Transverse colon (tissue), 4 donors: Measurements from ENCODE around the gene TSPAN5. TPM values are rescaled to one million over a fixed set of nuclear protein-coding genes. Genes with fewer than 3 reads are reported as not detected.

Experiments
- DNase-seq: peaks from one replicate; pipeline ENCODE4 v3.0.0-alpha.2; 2019
- H3K27ac ChIP-seq, 4 donors: fragments of 200-600 bp; sonication (generic); 2 replicates each; pipeline ENCODE4 v1.5.1; 2016 to 2018; ENCODE audit warnings: inconsistent platforms in 4 of 4
- H3K27me3 ChIP-seq: fragments of 200-600 bp; sonication (generic); 2 replicates; pipeline ENCODE4 v1.5.1; 2017; ENCODE audit warnings: inconsistent platforms
- H3K36me3 ChIP-seq, 4 donors: fragments of 200-600 bp; sonication (generic); 2 replicates each; pipeline ENCODE4 v1.5.1; 2017 to 2019; ENCODE audit warnings: inconsistent platforms in 4 of 4
- H3K4me1 ChIP-seq, 4 donors: fragments of 200-600 bp; sonication (generic); 2 replicates each; pipeline ENCODE4 v1.5.1; 2017 to 2020; ENCODE audit warnings: inconsistent platforms in 4 of 4
- H3K4me3 ChIP-seq, 4 donors: fragments of 200-600 bp; sonication (generic); 1 replicate in 1 of 4; 2 replicates in 3 of 4; pipeline versions ENCODE4 v1.5.1 to v1.6.1; 2017 to 2019; ENCODE audit warnings: inconsistent platforms in 4 of 4
- H3K9me3 ChIP-seq, 2 donors: fragments of 200-600 bp; sonication (generic); 2 replicates each; pipeline ENCODE4 v1.5.1; 2017 to 2019; ENCODE audit warnings: inconsistent platforms in 2 of 2
- CTCF ChIP-seq, 5 experiments: fragments of 200-600 bp in 3 of 5; fragments of 450-650 bp in 2 of 5; sonication (generic) in 3 of 5; IDR thresholded peaks; 1 replicate in 2 of 5; 2 replicates in 3 of 5; pipeline ENCODE4 v1.5.1; 2016 to 2017; ENCODE audit warnings: antibody characterized with exemption in 5 of 5, inconsistent platforms in 3 of 5, mild to moderate bottlenecking in 2 of 5, moderate library complexity in 1 of 5
- EP300 ChIP-seq: sonication (generic); formaldehyde crosslinking; IDR thresholded peaks from one replicate; pipeline ENCODE4 v1.6.1; 2017; ENCODE audit warnings: antibody characterized with exemption, low read depth
- POLR2A ChIP-seq: fragments of 450-650 bp; IDR thresholded peaks from one replicate; pipeline ENCODE4 v1.6.1; 2016; ENCODE audit warnings: antibody characterized with exemption, mild to moderate bottlenecking, moderate library complexity
- POLR2AphosphoS5 ChIP-seq, 3 donors: sonication (generic); formaldehyde crosslinking; IDR thresholded peaks; one replicate each; pipeline ENCODE4 v1.6.1; 2016; ENCODE audit warnings: antibody characterized with exemption in 3 of 3
- WGBS, 2 donors: methylation state at CpG; one replicate each; pipeline ENCODE4 v1.1.5; 2018; ENCODE audit warnings: low coverage in 1 of 2; 5-methylcytosine and 5-hydroxymethylcytosine counted together
- in situ Hi-C, 4 donors: fragments of 200-750 bp; cut with MboI; loops; one replicate each; pipeline versions ENCODE4 v1.15.0 to v1.15.1; 2017; ENCODE audit warnings: low sequenced_read_pairs in 3 of 4, low pct_ligation_motif_present in 1 of 4, low pct_unique_long_range_greater_than_20kb in 1 of 4
- intact Hi-C: fragments of 100-400 bp; cut with DNase I; formaldehyde crosslinking; loops from one replicate; pipeline ENCODE4 v1.15.1; 2023; ENCODE audit warnings: low total_unique reads
- total RNA-seq, 4 donors: library from RNA; depleted of rRNA; stranded (reverse); fragments of >200 nt; gene quantifications; one replicate each; pipeline ENCODE4 v1.1.0, GENCODE V29; 2016

TSPAN5 gene
- total RNA-seq, 4 donors from 2014 or later: 1.1 to 9.6 (median 4.4) TPM

- Histone ChIP-seq H3K27me3 (no peaks in the 10 kb centered on the region), H3K4me1 (peaks cover 0 to 11% (median 2%) of the 10 kb centered on the region in 4 donors), H3K27ac (no peak overlapping the region), H3K36me3 (no peaks in the 10 kb centered on the region), H3K4me3 (no peak overlapping the region), H3K9me3 (no peaks in the 10 kb centered on the region)
- 28 to 49% methylated on average over 2 of the region's 2 CpGs for WGBS, 2 donors
- DNase-seq: no peak
- intact Hi-C loops: no loop called here
- no peak for TF ChIP-seq POLR2A
- in situ Hi-C loops: no loop called here
Measured at GRCh38 chr4:98619180-98619579, 39.2 kb downstream of the TSPAN5 start.

- H3K4me3 ChIP-seq: no peak overlapping the region
- intact Hi-C loops: no loop called here
Measured at GRCh38 chr4:98618680-98619079, 39.7 kb downstream of the TSPAN5 start.

GRCh38 chr4:98617358-98618047, 40.9 kb downstream of the TSPAN5 start:
- no peaks in the 10 kb centered on the region for H3K36me3 ChIP-seq
- H3K27me3 ChIP-seq: no peaks in the 10 kb centered on the region
- intact Hi-C loops: no loop called here
- H3K27ac ChIP-seq: no peak overlapping the region
- TF ChIP-seq POLR2AphosphoS5 (IDR thresholded peaks at IDR 0.05): no peak
- no peak for TF ChIP-seq POLR2A
- no peak for TF ChIP-seq CTCF (IDR thresholded peaks at IDR 0.05)
- no peak for TF ChIP-seq EP300
- WGBS, 2 donors: 94% methylated on average over 2 of the region's 2 CpGs; no CpG with 5 or more reads in 1 of the 2 donors
- no peaks in the 10 kb centered on the region for H3K9me3 ChIP-seq
- no peak for DNase-seq
- H3K4me3 ChIP-seq: no peak overlapping the region
- in situ Hi-C loops: no loop called here
- peaks cover 0 to 12% (median 2%) of the 10 kb centered on the region in 4 donors for H3K4me1 ChIP-seq

More at GRCh38 chr4:98618680-98619079, 39.7 kb downstream of the TSPAN5 start:
- WGBS, 2 donors: 27 to 66% methylated on average over 3 of the region's 3 CpGs
- TF ChIP-seq POLR2A (no peak), EP300 (no peak), POLR2AphosphoS5 (IDR thresholded peaks at IDR 0.05) (no peak), CTCF (IDR thresholded peaks at IDR 0.05) (no peak)
- in situ Hi-C loops: no loop called here
- peaks cover 0 to 11% (median 2%) of the 10 kb centered on the region in 4 donors for H3K4me1 ChIP-seq
- no peak for DNase-seq
- H3K36me3 ChIP-seq: no peaks in the 10 kb centered on the region
- H3K9me3 ChIP-seq: no peaks in the 10 kb centered on the region
- no peaks in the 10 kb centered on the region for H3K27me3 ChIP-seq
- no peak overlapping the region for H3K27ac ChIP-seq

- DNase-seq: no peak
- intact Hi-C loops: no loop called here
- Histone ChIP-seq H3K27me3 (no peaks in the 10 kb centered on the region), H3K27ac (no peak overlapping the region), H3K9me3 (no peaks in the 10 kb centered on the region), H3K36me3 (no peaks in the 10 kb centered on the region), H3K4me1 (peaks cover 0 to 12% (median 3%) of the 10 kb centered on the region in 4 donors), H3K4me3 (no peak overlapping the region)
- in situ Hi-C loops: no loop called here
- 88 to 100% methylated on average over 1 to 3 of the region's 3 CpGs for WGBS, 2 donors
- no peak for TF ChIP-seq POLR2AphosphoS5 (IDR thresholded peaks at IDR 0.05)
- no peak for TF ChIP-seq EP300
- no peak for TF ChIP-seq POLR2A
- TF ChIP-seq CTCF (IDR thresholded peaks at IDR 0.05): no peak
Measured at GRCh38 chr4:98615991-98616390, 42.4 kb downstream of the TSPAN5 start.

- intact Hi-C loops (no loop called here), in situ Hi-C loops (no loop called here)
- DNase-seq: no peak
- 76 to 89% methylated on average over 3 to 4 of the region's 4 CpGs for WGBS, 2 donors
- no peaks in the 10 kb centered on the region for H3K9me3 ChIP-seq
- H3K4me1 ChIP-seq: peaks cover 0 to 12% (median 3%) of the 10 kb centered on the region in 4 donors
- TF ChIP-seq POLR2A (no peak), POLR2AphosphoS5 (IDR thresholded peaks at IDR 0.05) (no peak), EP300 (no peak), CTCF (IDR thresholded peaks at IDR 0.05) (no peak)
- H3K27ac ChIP-seq: no peak overlapping the region
- no peaks in the 10 kb centered on the region for H3K36me3 ChIP-seq
- H3K27me3 ChIP-seq: no peaks in the 10 kb centered on the region
- no peak overlapping the region for H3K4me3 ChIP-seq
Measured at GRCh38 chr4:98614662-98615061, 43.7 kb downstream of the TSPAN5 start.
